Activated CD8-positive, alpha-beta memory T cell treated with anti-CD3 and anti-CD28 coated beads for 24 hours (primary cell): ENCODE results near the gene ELL2.

Experiments
- DNase-seq: peaks from one replicate; pipeline ENCODE4 v3.0.0-alpha.2; 2020

The ELL2 gene

GRCh38 chr5:95874246-95874645, 87.4 kb downstream of the ELL2 start:
- no peak for DNase-seq

GRCh38 chr5:95873351-95873750, 88.3 kb downstream of the ELL2 start:
- DNase-seq = no peak

GRCh38 chr5:95872346-95873268, 89.0 kb downstream of the ELL2 start:
- DNase-seq = no peak

- no peak for DNase-seq
Measured at GRCh38 chr5:95871146-95871806, 90.4 kb downstream of the ELL2 start.

- DNase-seq = peak; percentile 80
Measured at GRCh38 chr5:95870105-95870672, 91.5 kb downstream of the ELL2 start.

GRCh38 chr5:95869173-95869855, 92.3 kb downstream of the ELL2 start:
- DNase-seq = peak; percentile 72

GRCh38 chr5:95868136-95868535, 93.5 kb downstream of the ELL2 start:
- no peak for DNase-seq

GRCh38 chr5:95866435-95867040, 95.1 kb downstream of the ELL2 start:
- DNase-seq = no peak

GRCh38 chr5:95864944-95865504, 96.6 kb downstream of the ELL2 start:
- DNase-seq = no peak

GRCh38 chr5:95864456-95864855, 97.2 kb downstream of the ELL2 start:
- DNase-seq = no peak

GRCh38 chr5:95863383-95863757, 98.3 kb downstream of the ELL2 start:
- DNase-seq = no peak

- no peak for DNase-seq
Measured at GRCh38 chr5:95862671-95863382, 98.8 kb downstream of the ELL2 start.

- DNase-seq = no peak
Measured at GRCh38 chr5:95861864-95862561, 99.6 kb downstream of the ELL2 start.

- DNase-seq = no peak
Measured at GRCh38 chr5:95861221-95861863, 100.3 kb downstream of the ELL2 start.

GRCh38 chr5:95859661-95860060, 102.0 kb downstream of the ELL2 start:
- no peak for DNase-seq

GRCh38 chr5:95858661-95859595, 102.7 kb downstream of the ELL2 start:
- DNase-seq = peak; percentile 96

- DNase-seq = no peak
Measured at GRCh38 chr5:95858023-95858461, 103.6 kb downstream of the ELL2 start.

- peak; percentile 54 for DNase-seq
Measured at GRCh38 chr5:95857185-95857945, 104.3 kb downstream of the ELL2 start.
